Body of pancreas (tissue), 4 donors: ENCODE data around the gene LSM14B. TPM values are rescaled to one million over a fixed set of nuclear protein-coding genes. Genes with fewer than 3 reads are reported as not detected.

Experiments used
- ATAC-seq: fragments of 150-250 bp; one replicate; pipeline ENCODE4 v1.9.1; 2016
- DNase-seq, 4 donors: peaks; one replicate each; pipeline ENCODE4 v3.0.0-alpha.2; 2019
- H3K27ac ChIP-seq, 4 donors: fragments of 200-600 bp; sonication (generic); 1 replicate in 3 of 4; 2 replicates in 1 of 4; pipeline versions ENCODE4 v1.5.1 to v1.6.1; 2016 to 2019; ENCODE audit warnings: mild to moderate bottlenecking in 1 of 4, mixed read lengths in 1 of 4, moderate library complexity in 1 of 4
- H3K27me3 ChIP-seq, 2 donors: fragments of 200-600 bp; sonication (generic); one replicate each; pipeline ENCODE4 v1.6.0; 2016; ENCODE audit warnings: mild to moderate bottlenecking in 1 of 2
- H3K36me3 ChIP-seq, 2 donors: fragments of 200-600 bp; sonication (generic); replicated peaks in 1 of 2; 2 replicates each; pipeline ENCODE4 v1.5.1; 2016; ENCODE audit warnings: low read depth in 2 of 2; ENCODE audit not compliant: insufficient read depth in 1 of 2
- H3K4me1 ChIP-seq: fragments of 200-600 bp; sonication (generic); one replicate; pipeline ENCODE4 v1.6.0; 2016
- H3K4me3 ChIP-seq, 2 donors: fragments of 200-600 bp; sonication (generic); 1 replicate in 1 of 2; 2 replicates in 1 of 2; pipeline ENCODE4 v1.5.1; 2016 to 2019
- H3K9me3 ChIP-seq, 3 donors: fragments of 200-600 bp; sonication (generic); 1 replicate in 2 of 3; 2 replicates in 1 of 3; pipeline ENCODE4 v1.5.1; 2016
- POLR2A ChIP-seq, 3 donors: fragments of 450-650 bp; IDR thresholded peaks; one replicate each; pipeline ENCODE4 v1.6.1; 2016; ENCODE audit warnings: antibody characterized with exemption in 3 of 3, mild to moderate bottlenecking in 2 of 3
- WGBS, 2 donors: methylation state at CpG; one replicate each; pipeline ENCODE4 v1.1.5; 2017; 5-methylcytosine and 5-hydroxymethylcytosine counted together
- intact Hi-C: fragments of 100-400 bp; cut with DNase I; formaldehyde crosslinking; loops from one replicate; pipeline ENCODE4 v1.15.1; 2023
- total RNA-seq, 2 donors: library from RNA; depleted of rRNA; stranded (reverse); fragments of >200 nt; gene quantifications; one replicate each; pipeline ENCODE4 v1.1.0, GENCODE V29; 2016
- TF ChIP-seq, protein P1 (sequence below), 7 experiments: fragments of 450-650 bp in 4 of 7; fragments of 200-600 bp in 3 of 7; sonication (generic) in 3 of 7; IDR thresholded peaks; one replicate each; pipeline ENCODE4 v1.5.1; 2016 to 2019; ENCODE audit warnings: antibody characterized with exemption in 7 of 7

The LSM14B gene
- total RNA-seq, 2 donors from 2014 or later = 11.5 to 12.2 TPM

GRCh38 chr20:62149532-62150309 is 27.4 kb downstream of the LSM14B start:
- ATAC-seq (no peak), DNase-seq (no peak)
- intact Hi-C loops = no loop called here

DNA sequence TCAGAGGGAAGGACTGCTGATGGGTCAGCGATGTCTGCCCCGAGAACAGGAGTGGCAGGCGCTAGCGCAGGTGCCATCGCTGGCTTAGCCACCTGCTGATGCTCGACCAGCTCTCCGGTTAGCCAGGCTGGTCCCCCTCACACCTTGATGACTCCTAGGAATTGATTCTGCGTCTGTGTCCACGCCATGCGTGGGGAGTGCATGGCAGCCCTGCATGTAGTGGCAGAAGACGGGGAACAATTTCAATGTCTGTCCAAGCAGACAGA is 28.0 kb downstream of the LSM14B start:
- ATAC-seq = no peak
- WGBS, 2 donors = 94 to 95% methylated on average over 8 to 11 of the region's 11 CpGs
- Histone ChIP-seq H3K36me3 (no peaks in the 10 kb centered on the region), H3K27me3 (no peaks in the 10 kb centered on the region), H3K9me3 (no peaks in the 10 kb centered on the region), H3K4me1 (peaks cover 2% of the 10 kb centered on the region), H3K4me3 (no peak overlapping the region), H3K27ac (no peak overlapping the region)
- intact Hi-C loops = no loop called here
- no peak for TF ChIP-seq POLR2A (IDR thresholded peaks at IDR 0.05)
- TF ChIP-seq, protein P1, sequence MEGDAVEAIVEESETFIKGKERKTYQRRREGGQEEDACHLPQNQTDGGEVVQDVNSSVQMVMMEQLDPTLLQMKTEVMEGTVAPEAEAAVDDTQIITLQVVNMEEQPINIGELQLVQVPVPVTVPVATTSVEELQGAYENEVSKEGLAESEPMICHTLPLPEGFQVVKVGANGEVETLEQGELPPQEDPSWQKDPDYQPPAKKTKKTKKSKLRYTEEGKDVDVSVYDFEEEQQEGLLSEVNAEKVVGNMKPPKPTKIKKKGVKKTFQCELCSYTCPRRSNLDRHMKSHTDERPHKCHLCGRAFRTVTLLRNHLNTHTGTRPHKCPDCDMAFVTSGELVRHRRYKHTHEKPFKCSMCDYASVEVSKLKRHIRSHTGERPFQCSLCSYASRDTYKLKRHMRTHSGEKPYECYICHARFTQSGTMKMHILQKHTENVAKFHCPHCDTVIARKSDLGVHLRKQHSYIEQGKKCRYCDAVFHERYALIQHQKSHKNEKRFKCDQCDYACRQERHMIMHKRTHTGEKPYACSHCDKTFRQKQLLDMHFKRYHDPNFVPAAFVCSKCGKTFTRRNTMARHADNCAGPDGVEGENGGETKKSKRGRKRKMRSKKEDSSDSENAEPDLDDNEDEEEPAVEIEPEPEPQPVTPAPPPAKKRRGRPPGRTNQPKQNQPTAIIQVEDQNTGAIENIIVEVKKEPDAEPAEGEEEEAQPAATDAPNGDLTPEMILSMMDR (IDR thresholded peaks at IDR 0.05) = no peak
- DNase-seq = no peak

More at GRCh38 chr20:62149532-62150309, 27.4 kb downstream of the LSM14B start:
- WGBS, 2 donors = 74 to 75% methylated on average over 21 to 24 of the region's 24 CpGs
- Histone ChIP-seq H3K9me3 (no peaks in the 10 kb centered on the region), H3K27ac (no peak overlapping the region), H3K27me3 (no peaks in the 10 kb centered on the region), H3K4me3 (no peak overlapping the region), H3K4me1 (peaks cover 7% of the 10 kb centered on the region), H3K36me3 (no peaks in the 10 kb centered on the region)
- no peak for TF ChIP-seq POLR2A (IDR thresholded peaks at IDR 0.05)
- TF ChIP-seq, protein P1 (IDR thresholded peaks at IDR 0.05) = no peak

DNA sequence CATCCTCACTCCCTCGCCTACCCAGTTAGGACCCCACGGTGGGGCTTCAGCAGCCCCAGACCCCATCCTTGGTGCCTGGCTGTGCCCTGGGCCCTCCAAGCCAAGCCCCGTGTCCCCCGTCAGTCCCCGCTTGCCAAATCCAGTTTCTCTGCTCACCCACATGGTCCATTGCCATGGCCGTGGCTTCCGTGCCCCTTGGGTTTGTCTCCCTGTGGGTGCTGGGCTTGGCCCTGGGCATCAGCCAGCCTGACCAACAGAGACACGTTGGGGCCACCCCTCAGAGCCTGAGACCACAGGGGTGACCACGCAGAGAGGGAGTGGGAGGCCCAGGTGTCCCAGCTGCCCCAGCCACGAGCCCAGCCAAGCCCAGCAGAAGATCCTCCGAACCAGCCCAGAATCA is 28.9 kb downstream of the LSM14B start:
- ATAC-seq = no peak
- intact Hi-C loops = no loop called here
- H3K4me3 ChIP-seq = no peak overlapping the region
- H3K27me3 ChIP-seq = no peaks in the 10 kb centered on the region
- peaks cover under 1% of the 10 kb centered on the region for H3K4me1 ChIP-seq
- no peak for DNase-seq
- H3K36me3 ChIP-seq = no peaks in the 10 kb centered on the region
- WGBS, 2 donors = 89 to 90% methylated on average over 8 to 10 of the region's 11 CpGs
- no peak for TF ChIP-seq POLR2A (IDR thresholded peaks at IDR 0.05)
- TF ChIP-seq, protein P1 (IDR thresholded peaks at IDR 0.05) = no peak
- H3K9me3 ChIP-seq = no peaks in the 10 kb centered on the region
- no peak overlapping the region for H3K27ac ChIP-seq

GRCh38 chr20:62151835-62152364 is 29.6 kb downstream of the LSM14B start:
- Histone ChIP-seq H3K27me3 (no peaks in the 10 kb centered on the region), H3K27ac (no peak overlapping the region), H3K4me1 (peaks cover 7% of the 10 kb centered on the region), H3K4me3 (no peak overlapping the region), H3K36me3 (no peaks in the 10 kb centered on the region), H3K9me3 (no peaks in the 10 kb centered on the region)
- DNase-seq (no peak), ATAC-seq (no peak)
- TF ChIP-seq, protein P1 (IDR thresholded peaks at IDR 0.05) = no peak
- no peak for TF ChIP-seq POLR2A (IDR thresholded peaks at IDR 0.05)
- WGBS, 2 donors = 81 to 89% methylated on average over 21 of the region's 23 CpGs
- intact Hi-C loops = no loop called here
